HFFc6 (cell line): ENCODE results near the gene ASPG. TPM values are rescaled to one million over a fixed set of nuclear protein-coding genes. Genes with fewer than 3 reads are reported as not detected.

ENCODE experiments used
- DNase-seq: peaks from one replicate; pipeline ENCODE4 v3.0.0-alpha.2; 2018
- H3K27ac Mint-ChIP-seq: 2 replicates; pipeline ENCODE4 v1.8.0; 2020; ENCODE audit warnings: mild to moderate bottlenecking, mixed read lengths
- H3K27me3 Mint-ChIP-seq: 2 replicates; pipeline ENCODE4 v1.8.0; 2021; ENCODE audit warnings: mild to moderate bottlenecking, moderate library complexity, mixed read lengths; ENCODE audit not compliant: insufficient read depth
- H3K36me3 Mint-ChIP-seq: 2 replicates; pipeline ENCODE4 v1.8.0; 2021; ENCODE audit warnings: low read depth, mixed read lengths
- H3K4me1 Mint-ChIP-seq: 2 replicates; pipeline ENCODE4 v1.8.0; 2020; ENCODE audit warnings: low read depth, mixed read lengths
- H3K4me3 Mint-ChIP-seq: 2 replicates; pipeline ENCODE4 v1.8.0; 2020; ENCODE audit warnings: mild to moderate bottlenecking, moderate library complexity, mixed read lengths
- H3K9me3 Mint-ChIP-seq: 2 replicates; pipeline ENCODE4 v1.8.0; 2020; ENCODE audit warnings: mild to moderate bottlenecking, mixed read lengths
- total RNA-seq, 6 experiments: library from RNA; stranded (reverse); fragmentation: NEBNext Ultra II Directional; extraction: Animal tissue kit (Norgen Biotek cat#: 25700); gene quantifications; 2 replicates in 1 of 6; 3 replicates in 5 of 6; pipeline ENCODE4 v1.2.3, GENCODE V29; 2021
- TF ChIP-seq, protein P1 (sequence below): fragments of 200-600 bp; sonication (generic); IDR thresholded peaks from 2 replicates; pipeline ENCODE4 v1.5.0; 2021; ENCODE audit warnings: antibody characterized with exemption, mild to moderate bottlenecking

ASPG gene
- total RNA-seq, 6 experiments from 2014 or later: not detected

DNA sequence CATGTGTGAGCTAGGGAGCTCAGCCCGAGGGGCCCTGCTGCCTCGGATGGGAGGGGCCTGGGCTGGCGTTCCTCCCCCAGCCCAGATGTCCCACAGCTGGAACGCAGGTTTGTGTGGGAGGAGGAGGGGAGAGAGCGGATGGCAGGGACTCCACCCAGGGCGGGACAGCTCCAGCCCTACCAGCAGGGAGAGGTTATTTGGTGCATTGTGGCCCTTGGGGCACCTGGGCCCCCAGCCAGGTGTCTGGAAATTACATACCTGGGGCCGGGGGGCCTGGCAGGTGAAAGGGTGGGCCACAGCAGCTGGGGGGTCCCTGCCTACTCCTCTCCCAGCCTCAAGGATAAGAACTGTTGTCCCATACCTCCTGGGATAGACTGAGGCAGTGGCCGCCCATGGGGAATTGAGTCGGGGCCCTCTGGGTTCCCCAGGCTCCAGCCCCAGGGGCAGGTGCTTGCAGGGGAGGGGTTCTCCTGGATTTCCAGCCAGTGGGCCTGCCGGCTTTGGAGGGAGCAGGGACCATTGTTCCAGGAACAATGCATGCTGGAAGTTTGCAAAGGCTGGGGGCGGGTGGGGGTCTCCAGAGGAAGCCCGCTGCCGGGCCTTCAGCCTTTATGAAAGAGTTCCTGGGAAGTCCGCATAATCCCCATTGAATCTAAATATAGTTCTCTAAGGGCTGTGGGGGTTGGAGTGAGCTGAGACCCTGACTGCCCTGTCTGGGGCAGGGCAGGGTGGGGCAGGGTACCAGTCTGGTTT lies 54.1 kb downstream of the ASPG start:
- Mint-ChIP-seq H3K9me3 (no peaks in the 10 kb centered on the region), H3K36me3 (no peaks in the 10 kb centered on the region), H3K4me3 (no peak overlapping the region), H3K4me1 (no peaks in the 10 kb centered on the region), H3K27ac (no peak overlapping the region), H3K27me3 (peaks cover 25% of the 10 kb centered on the region)
- TF ChIP-seq, protein P1, sequence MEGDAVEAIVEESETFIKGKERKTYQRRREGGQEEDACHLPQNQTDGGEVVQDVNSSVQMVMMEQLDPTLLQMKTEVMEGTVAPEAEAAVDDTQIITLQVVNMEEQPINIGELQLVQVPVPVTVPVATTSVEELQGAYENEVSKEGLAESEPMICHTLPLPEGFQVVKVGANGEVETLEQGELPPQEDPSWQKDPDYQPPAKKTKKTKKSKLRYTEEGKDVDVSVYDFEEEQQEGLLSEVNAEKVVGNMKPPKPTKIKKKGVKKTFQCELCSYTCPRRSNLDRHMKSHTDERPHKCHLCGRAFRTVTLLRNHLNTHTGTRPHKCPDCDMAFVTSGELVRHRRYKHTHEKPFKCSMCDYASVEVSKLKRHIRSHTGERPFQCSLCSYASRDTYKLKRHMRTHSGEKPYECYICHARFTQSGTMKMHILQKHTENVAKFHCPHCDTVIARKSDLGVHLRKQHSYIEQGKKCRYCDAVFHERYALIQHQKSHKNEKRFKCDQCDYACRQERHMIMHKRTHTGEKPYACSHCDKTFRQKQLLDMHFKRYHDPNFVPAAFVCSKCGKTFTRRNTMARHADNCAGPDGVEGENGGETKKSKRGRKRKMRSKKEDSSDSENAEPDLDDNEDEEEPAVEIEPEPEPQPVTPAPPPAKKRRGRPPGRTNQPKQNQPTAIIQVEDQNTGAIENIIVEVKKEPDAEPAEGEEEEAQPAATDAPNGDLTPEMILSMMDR: no peak
- DNase-seq: no peak

DNA sequence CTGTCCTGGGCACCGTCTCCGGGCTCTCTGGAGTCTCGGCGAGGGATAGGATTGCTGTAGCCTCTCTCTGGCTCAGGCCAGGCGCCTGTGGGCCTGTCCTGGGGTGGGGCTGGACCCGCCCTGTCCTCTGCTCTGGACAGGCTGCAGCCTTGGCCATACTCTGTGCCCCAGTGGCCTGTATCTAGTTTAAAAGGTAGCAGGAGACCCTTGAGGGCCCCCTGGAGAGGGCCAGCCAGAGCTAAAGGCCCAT lies 54.6 kb downstream of the ASPG start:
- H3K9me3 Mint-ChIP-seq: no peaks in the 10 kb centered on the region
- no peak for DNase-seq
- no peak overlapping the region for H3K4me3 Mint-ChIP-seq
- H3K4me1 Mint-ChIP-seq: no peaks in the 10 kb centered on the region
- no peak overlapping the region for H3K27ac Mint-ChIP-seq
- TF ChIP-seq, protein P1: no peak
- H3K36me3 Mint-ChIP-seq: no peaks in the 10 kb centered on the region
- peaks cover 27% of the 10 kb centered on the region for H3K27me3 Mint-ChIP-seq

DNA sequence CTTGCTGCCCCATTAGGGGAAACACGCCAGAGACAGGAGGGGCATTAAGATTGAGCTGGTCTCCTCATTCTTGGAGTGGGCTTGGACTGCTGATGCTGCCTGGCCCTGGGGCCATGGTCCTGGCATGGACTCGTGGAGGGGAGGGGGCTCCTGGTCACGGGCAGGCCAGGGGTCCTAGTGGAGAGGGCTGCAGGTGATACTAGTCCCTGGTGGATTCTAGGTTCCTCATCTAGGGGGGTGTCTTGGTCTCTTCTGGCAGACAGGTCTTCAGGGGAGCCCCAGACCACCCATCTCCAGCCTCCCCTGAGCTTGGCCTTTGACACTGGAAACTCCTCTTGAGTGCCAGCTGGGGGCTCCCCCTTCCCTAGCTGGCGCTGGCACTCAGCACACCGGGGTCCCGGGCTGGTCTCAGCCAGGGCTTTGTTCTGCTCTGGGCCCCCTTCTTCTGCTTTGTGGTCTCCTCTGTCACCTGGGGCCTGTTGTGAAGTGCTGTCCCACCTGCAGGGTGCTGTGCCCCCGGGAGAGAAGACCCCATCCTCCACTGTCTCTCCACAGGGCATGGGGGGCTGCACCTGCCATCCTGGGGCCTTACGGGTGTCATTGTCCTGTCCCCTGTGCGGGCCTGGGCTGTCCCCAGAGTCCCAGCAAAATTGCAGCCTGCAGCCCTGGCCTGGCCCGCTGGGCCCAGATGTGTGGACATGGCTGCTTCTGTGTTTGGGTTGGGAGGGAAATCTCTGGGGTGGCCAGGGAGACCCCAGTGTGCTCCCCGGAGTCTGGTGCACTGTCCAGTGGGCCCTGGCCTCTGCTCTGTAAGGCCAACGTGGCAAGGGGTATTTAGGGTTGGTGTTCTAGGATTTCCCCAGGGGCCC lies 55.2 kb downstream of the ASPG start:
- Mint-ChIP-seq H3K4me1 (no peaks in the 10 kb centered on the region), H3K9me3 (no peaks in the 10 kb centered on the region), H3K36me3 (no peaks in the 10 kb centered on the region), H3K4me3 (no peak overlapping the region), H3K27ac (no peak overlapping the region), H3K27me3 (peaks cover 27% of the 10 kb centered on the region)
- no peak for DNase-seq
- TF ChIP-seq, protein P1: no peak

DNA sequence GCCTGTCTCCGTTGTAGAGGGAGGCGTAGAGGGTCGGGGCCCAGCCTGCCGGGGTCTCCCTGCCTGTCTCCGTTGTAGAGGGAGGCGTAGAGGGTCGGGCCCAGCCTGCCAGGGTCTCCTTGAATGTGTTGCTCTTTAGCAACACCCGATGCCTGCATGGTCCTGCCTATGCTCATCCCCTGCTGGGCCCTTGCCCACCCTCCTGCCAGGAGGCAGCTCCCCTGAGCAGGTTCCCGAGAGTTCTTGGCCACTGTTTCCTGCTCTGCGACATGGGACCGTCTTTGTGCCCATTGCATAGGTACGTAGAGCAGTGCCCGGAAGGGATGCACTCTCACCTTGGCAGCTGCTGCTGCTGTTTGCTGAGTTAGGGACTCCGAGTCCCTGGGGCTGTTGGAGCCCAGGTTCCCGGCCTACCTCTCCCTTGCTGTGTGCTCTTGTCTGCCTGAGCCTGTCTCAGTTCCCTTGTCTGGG lies 56.2 kb downstream of the ASPG start:
- TF ChIP-seq, protein P1: no peak
- no peaks in the 10 kb centered on the region for H3K36me3 Mint-ChIP-seq
- H3K4me3 Mint-ChIP-seq: no peak overlapping the region
- H3K4me1 Mint-ChIP-seq: no peaks in the 10 kb centered on the region
- no peak overlapping the region for H3K27ac Mint-ChIP-seq
- peaks cover 34% of the 10 kb centered on the region for H3K27me3 Mint-ChIP-seq
- no peaks in the 10 kb centered on the region for H3K9me3 Mint-ChIP-seq
- no peak for DNase-seq

DNA sequence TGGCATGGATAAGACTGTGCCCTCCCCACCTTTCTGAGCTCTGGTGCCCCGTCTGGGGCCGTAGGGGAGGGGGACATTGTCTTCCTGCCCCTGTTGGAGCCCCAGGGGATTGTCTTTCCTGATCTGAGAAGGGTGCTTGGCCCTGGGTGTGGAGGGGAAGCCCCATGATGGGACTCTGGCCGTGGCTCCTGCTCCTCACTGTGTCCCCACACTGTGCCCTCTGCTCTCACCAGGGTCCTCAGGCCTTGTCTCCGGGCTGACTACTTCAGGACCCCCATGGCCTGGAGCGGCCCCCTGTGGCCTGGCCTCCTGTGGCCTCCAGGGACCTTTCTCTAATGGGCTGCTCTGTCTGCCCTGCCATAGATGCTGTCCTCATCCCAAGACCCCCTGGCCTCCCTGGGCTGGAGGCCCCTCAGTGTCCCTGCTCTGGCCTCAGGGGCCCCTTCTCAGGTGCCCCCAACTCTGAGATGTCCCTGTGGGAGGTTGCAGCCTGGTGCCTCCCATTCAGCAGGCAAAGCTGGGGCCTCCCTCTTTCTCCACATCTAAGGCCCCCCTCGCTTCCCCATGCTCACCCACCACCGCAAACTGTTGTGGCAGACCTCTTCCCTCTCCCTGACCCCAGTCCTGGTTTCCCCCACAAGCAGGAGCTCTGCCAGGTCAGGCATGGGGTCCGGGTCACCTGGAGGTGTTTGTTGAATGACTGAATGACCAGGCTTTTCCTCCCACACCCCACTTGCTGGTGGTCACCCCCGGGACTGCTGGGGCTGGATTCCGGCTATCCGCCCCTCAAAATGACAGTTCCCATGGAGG lies 56.8 kb downstream of the ASPG start:
- H3K4me1 Mint-ChIP-seq: no peaks in the 10 kb centered on the region
- H3K9me3 Mint-ChIP-seq: no peaks in the 10 kb centered on the region
- DNase-seq: no peak
- TF ChIP-seq, protein P1: no peak
- H3K36me3 Mint-ChIP-seq: no peaks in the 10 kb centered on the region
- H3K27ac Mint-ChIP-seq: no peak overlapping the region
- peaks cover 30% of the 10 kb centered on the region for H3K27me3 Mint-ChIP-seq
- H3K4me3 Mint-ChIP-seq: no peak overlapping the region
